Testis (tissue), 3 donors: Measurements from ENCODE around the gene ZNF778. TPM values are rescaled to one million over a fixed set of nuclear protein-coding genes. Genes with fewer than 3 reads are reported as not detected.

Source experiments
- DNase-seq: peaks from one replicate; pipeline ENCODE4 v3.0.0-alpha.2; 2019
- H3K27ac ChIP-seq, 2 donors: fragments of 200-600 bp; sonication (generic); one replicate each; pipeline ENCODE4 v1.5.1; 2019
- H3K27me3 ChIP-seq: fragments of 200-600 bp; sonication (generic); one replicate; pipeline ENCODE4 v1.5.1; 2019
- H3K36me3 ChIP-seq: fragments of 200-600 bp; sonication (generic); one replicate; pipeline ENCODE4 v1.5.1; 2017; ENCODE audit warnings: low read depth; ENCODE audit errors: missing control alignments
- H3K4me1 ChIP-seq: fragments of 200-600 bp; sonication (generic); one replicate; pipeline ENCODE4 v1.5.1; 2019
- H3K4me3 ChIP-seq, 2 donors: fragments of 200-600 bp; sonication (generic); one replicate each; pipeline ENCODE4 v1.5.1; 2017 to 2019
- H3K9me3 ChIP-seq: fragments of 200-600 bp; sonication (generic); one replicate; pipeline ENCODE4 v1.5.1; 2017
- POLR2A ChIP-seq: fragments of 450-650 bp; IDR thresholded peaks from one replicate; pipeline ENCODE4 v1.6.1; 2017; ENCODE audit warnings: antibody characterized with exemption, mild to moderate bottlenecking, moderate library complexity
- WGBS, 2 donors: methylation state at CpG; one replicate each; pipeline ENCODE4 v1.1.5; 2018; 5-methylcytosine and 5-hydroxymethylcytosine counted together
- intact Hi-C: fragments of 100-400 bp; cut with DNase I; formaldehyde crosslinking; loops from one replicate; pipeline ENCODE4 v1.15.1; 2023; ENCODE audit warnings: low total_unique reads
- polyA plus RNA-seq: library from polyadenylated mRNA; stranded (reverse); fragments of 350-450 nt; fragmentation: Illumina TruSeq; extraction: RNeasy Lipid Tissue Mini Kit (QIAGEN cat#74804); gene quantifications from one replicate; pipeline ENCODE4 v1.2.3, GENCODE V29; 2014; ENCODE audit warnings: low read depth, low replicate concordance; ENCODE audit not compliant: insufficient read depth
- total RNA-seq, 2 donors: library from RNA; depleted of rRNA; stranded (reverse); fragments of >200 nt; gene quantifications; one replicate each; pipeline ENCODE4 v1.2.3, GENCODE V29; 2016
- TF ChIP-seq, protein P1 (sequence below), 3 experiments: fragments of 450-650 bp in 2 of 3; fragments of 200-600 bp in 1 of 3; sonication (generic) in 1 of 3; IDR thresholded peaks; one replicate each; pipeline ENCODE4 v1.5.1; 2016 to 2019; ENCODE audit warnings: antibody characterized with exemption in 3 of 3, mild to moderate bottlenecking in 2 of 3, moderate library complexity in 1 of 3

Gene ZNF778
- total and polyA plus RNA-seq, 3 donors from 2014 or later = 21.0 to 32.9 (median 29.8) TPM

DNA sequence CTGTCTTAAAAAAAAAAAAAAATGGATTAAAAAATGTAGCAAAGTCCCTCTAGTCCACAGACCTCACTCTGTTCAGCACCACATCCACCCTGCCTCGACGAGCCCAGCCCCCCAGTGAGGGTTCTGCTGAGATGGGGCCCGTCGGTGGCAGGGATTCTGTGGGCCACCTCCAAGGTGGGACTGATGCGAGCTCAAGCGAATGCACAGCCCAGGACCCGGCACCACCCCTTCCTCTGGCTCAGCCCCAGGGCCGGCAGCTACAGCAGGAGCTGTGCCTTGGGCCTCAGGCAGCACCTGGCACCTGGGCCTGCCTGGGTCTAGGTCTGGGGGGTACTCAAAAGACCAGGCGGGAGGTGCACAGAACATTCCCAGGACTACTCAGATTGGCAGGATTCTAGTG lies 59.5 kb downstream of the ZNF778 start:
- Histone ChIP-seq H3K27ac (peak overlapping the region; percentile 55 to 68), H3K27me3 (no peaks in the 10 kb centered on the region), H3K4me1 (peaks cover 14% of the 10 kb centered on the region), H3K9me3 (no peaks in the 10 kb centered on the region), H3K4me3 (no peak overlapping the region), H3K36me3 (no peaks in the 10 kb centered on the region)
- DNase-seq = no peak
- intact Hi-C loops = no loop called here
- 68 to 69% methylated on average over 8 to 9 of the region's 9 CpGs for WGBS, 2 donors
- no peak for TF ChIP-seq POLR2A
- TF ChIP-seq, protein P1, sequence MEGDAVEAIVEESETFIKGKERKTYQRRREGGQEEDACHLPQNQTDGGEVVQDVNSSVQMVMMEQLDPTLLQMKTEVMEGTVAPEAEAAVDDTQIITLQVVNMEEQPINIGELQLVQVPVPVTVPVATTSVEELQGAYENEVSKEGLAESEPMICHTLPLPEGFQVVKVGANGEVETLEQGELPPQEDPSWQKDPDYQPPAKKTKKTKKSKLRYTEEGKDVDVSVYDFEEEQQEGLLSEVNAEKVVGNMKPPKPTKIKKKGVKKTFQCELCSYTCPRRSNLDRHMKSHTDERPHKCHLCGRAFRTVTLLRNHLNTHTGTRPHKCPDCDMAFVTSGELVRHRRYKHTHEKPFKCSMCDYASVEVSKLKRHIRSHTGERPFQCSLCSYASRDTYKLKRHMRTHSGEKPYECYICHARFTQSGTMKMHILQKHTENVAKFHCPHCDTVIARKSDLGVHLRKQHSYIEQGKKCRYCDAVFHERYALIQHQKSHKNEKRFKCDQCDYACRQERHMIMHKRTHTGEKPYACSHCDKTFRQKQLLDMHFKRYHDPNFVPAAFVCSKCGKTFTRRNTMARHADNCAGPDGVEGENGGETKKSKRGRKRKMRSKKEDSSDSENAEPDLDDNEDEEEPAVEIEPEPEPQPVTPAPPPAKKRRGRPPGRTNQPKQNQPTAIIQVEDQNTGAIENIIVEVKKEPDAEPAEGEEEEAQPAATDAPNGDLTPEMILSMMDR (IDR thresholded peaks at IDR 0.05) = no peak

GRCh38 chr16:89277641-89278341 lies 60.3 kb downstream of the ZNF778 start:
- 54 to 81% methylated on average over 12 to 29 of the region's 33 CpGs for WGBS, 2 donors
- no peak for DNase-seq
- H3K27ac ChIP-seq = peak overlapping the region in 1 of 2 donors; percentile 68
- H3K27me3 ChIP-seq = no peaks in the 10 kb centered on the region
- H3K9me3 ChIP-seq = no peaks in the 10 kb centered on the region
- intact Hi-C loops = no loop called here
- no peak overlapping the region for H3K4me3 ChIP-seq
- no peak for TF ChIP-seq POLR2A
- TF ChIP-seq, protein P1 (IDR thresholded peaks at IDR 0.05) = no peak
- no peaks in the 10 kb centered on the region for H3K36me3 ChIP-seq
- peaks cover 14% of the 10 kb centered on the region for H3K4me1 ChIP-seq

GRCh38 chr16:89278441-89279240 lies 61.1 kb downstream of the ZNF778 start:
- intact Hi-C loops = no loop called here
- peaks cover 14% of the 10 kb centered on the region for H3K4me1 ChIP-seq
- H3K36me3 ChIP-seq = no peaks in the 10 kb centered on the region
- no peaks in the 10 kb centered on the region for H3K27me3 ChIP-seq
- WGBS, 2 donors = 65 to 73% methylated on average over 33 to 36 of the region's 36 CpGs
- peak overlapping the region in 1 of 2 donors; percentile 10 for H3K4me3 ChIP-seq
- H3K27ac ChIP-seq = peak overlapping the region in 1 of 2 donors; percentile 68
- no peak for DNase-seq
- no peaks in the 10 kb centered on the region for H3K9me3 ChIP-seq
- TF ChIP-seq POLR2A = no peak
- TF ChIP-seq, protein P1 (IDR thresholded peaks at IDR 0.05) = no peak

DNA sequence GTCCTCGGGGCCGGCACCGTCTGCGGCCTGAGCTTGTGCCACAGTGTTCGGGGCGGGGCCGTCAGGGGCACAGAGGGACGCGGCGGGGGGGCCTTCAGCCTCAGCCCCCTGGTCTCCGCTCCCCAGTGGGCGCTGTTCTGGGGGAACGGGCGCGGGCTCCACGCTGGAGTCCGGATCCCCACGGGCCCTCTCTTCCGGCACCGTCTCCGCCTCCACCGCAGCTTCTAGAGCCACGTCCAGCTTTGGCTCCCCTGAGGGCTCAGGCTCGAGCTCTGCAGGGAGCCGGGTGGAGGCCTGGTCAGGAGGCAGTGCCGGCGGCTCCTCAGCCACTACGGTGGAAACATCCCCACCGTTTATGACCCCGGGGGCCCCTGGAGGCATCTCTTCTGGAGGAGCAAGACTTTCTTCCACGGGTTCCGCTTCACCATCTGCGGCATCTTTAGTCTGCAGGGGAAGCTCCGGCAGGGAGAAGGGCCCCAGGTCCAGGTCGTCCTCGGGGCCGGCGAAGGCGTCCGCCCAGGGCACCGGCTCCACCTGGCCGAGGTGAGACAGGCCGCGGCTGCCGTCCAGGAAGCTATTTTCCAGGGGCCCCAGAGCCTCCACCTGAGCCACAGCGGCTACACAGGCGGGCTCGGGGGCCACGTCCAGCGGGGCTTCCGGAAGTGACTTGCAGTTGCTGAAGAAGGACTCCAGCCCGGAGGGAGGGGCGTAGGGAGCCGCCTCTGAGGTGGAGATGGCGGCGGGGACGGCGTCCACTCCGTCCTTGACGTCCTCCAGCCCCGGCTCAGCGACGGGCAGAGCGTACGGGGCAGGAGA lies 62.4 kb downstream of the ZNF778 start:
- WGBS, 2 donors = 69 to 84% methylated on average over 29 to 65 of the region's 65 CpGs
- no peaks in the 10 kb centered on the region for H3K36me3 ChIP-seq
- intact Hi-C loops = no loop called here
- DNase-seq = no peak
- peak overlapping the region; percentile 21 to 36 for H3K4me3 ChIP-seq
- H3K4me1 ChIP-seq = peaks cover 14% of the 10 kb centered on the region
- H3K27ac ChIP-seq = peak overlapping the region in 1 of 2 donors; percentile 50
- no peaks in the 10 kb centered on the region for H3K9me3 ChIP-seq
- TF ChIP-seq, protein P1 (IDR thresholded peaks at IDR 0.05) = no peak
- TF ChIP-seq POLR2A = no peak
- H3K27me3 ChIP-seq = no peaks in the 10 kb centered on the region
